ENCODE measurements around the gene UFL1.
"Not testable (repeated sequence)": the region's sequence is repeated elsewhere in the genome, so short reads cannot be mapped to it uniquely, and the experiment has no call there.

The UFL1 gene

GRCh38 chr6:96547654-96548053 is 26.0 kb downstream of the UFL1 start:
- no peak overlapping the region for H3K4ac ChIP-seq (ENCODE audit: low read length)
- no peaks in the 10 kb centered on the region for H3K79me1 ChIP-seq (ENCODE audit: low read depth, low read length)
- no peak overlapping the region for H2AFZ ChIP-seq (ENCODE audit: low read length)
- no peak overlapping the region for H3K27ac ChIP-seq (replicated peaks; ENCODE audit: low read length)
- no peak overlapping the region for H3K4me2 ChIP-seq (ENCODE audit: insufficient read depth, low read length, poor library complexity, severe bottlenecking)
- no peak overlapping the region for H2BK15ac ChIP-seq (ENCODE audit: low read length)
- DNase-seq (ENCODE audit: low spot score), result no peak
- no peak overlapping the region for H3K23ac ChIP-seq (ENCODE audit: low read depth, low read length, poor library complexity)
- H3K4me3 ChIP-seq (ENCODE audit: low read length in 2 of 2), result no peak overlapping the region
- H2BK5ac ChIP-seq (ENCODE audit: low read length), result no peak overlapping the region
- H4K91ac ChIP-seq (ENCODE audit: low read depth, low read length, poor library complexity), result no peak overlapping the region
- H3K27me3 ChIP-seq (ENCODE audit: control insufficient read depth in 3 of 3, insufficient read depth in 3 of 3, low read depth in 1 of 3, low read length in 3 of 3), result no peaks in the 10 kb centered on the region
- H3K9me3 ChIP-seq (replicated peaks in 1 of 2; ENCODE audit: control insufficient read depth in 2 of 2, insufficient read depth in 1 of 2, low read depth in 1 of 2, low read length in 2 of 2), result no peaks in the 10 kb centered on the region
- H3K9ac ChIP-seq (ENCODE audit: low read depth, low read length, poor library complexity), result no peak overlapping the region
- H3K4me1 ChIP-seq (ENCODE audit: control insufficient read depth in 2 of 2, insufficient read depth in 1 of 2, low read depth in 1 of 2, low read length in 2 of 2), result no peaks in the 10 kb centered on the region
- no peak overlapping the region for H2AK5ac ChIP-seq (ENCODE audit: low read depth, low read length)
- no CpG with 5 or more reads among the region's 4 CpGs for WGBS, 2 donors (ENCODE audit: extremely low coverage in 2 of 2, insufficient read length in 2 of 2, insufficient replicate concordance in 1 of 2)
- H4K8ac ChIP-seq (ENCODE audit: low read depth, low read length), result no peak overlapping the region
- no peak overlapping the region for H3K14ac ChIP-seq (ENCODE audit: low read length)
- H2BK12ac ChIP-seq (ENCODE audit: low read length), result no peak overlapping the region
- H2BK120ac ChIP-seq (ENCODE audit: low read depth, low read length), result no peak overlapping the region
- peaks cover 0 to 100% of the 10 kb centered on the region in 2 donors for H3K36me3 ChIP-seq (replicated peaks in 1 of 2; ENCODE audit: control insufficient read depth in 2 of 2, insufficient read depth in 2 of 2, low read length in 2 of 2)
- no peak overlapping the region for H3K18ac ChIP-seq (ENCODE audit: low read length)

DNA sequence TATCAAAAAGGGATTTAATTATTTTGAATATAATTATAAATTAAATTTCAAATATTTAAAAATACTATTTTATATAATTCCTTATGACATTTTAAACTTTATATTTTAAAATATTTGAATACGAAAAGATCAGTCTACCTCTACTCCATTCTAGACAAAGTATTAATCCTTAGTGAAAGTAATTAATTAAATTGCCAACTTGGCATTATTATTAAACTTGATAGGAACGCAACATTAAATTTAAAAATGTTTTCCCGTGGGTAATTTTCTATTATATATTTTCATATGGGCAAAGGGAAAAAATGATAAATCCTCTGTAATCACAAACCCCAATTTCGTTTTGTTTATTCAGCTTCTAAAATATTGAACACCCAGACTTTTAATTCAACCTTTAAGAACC is 33.0 kb downstream of the UFL1 start:
- no peak overlapping the region for H2AK5ac ChIP-seq (ENCODE audit: low read depth, low read length)
- no peak for DNase-seq (ENCODE audit: low spot score)
- no CpG with 5 or more reads among the region's 4 CpGs for WGBS, 2 donors (ENCODE audit: extremely low coverage in 2 of 2, insufficient read length in 2 of 2, insufficient replicate concordance in 1 of 2)

DNA sequence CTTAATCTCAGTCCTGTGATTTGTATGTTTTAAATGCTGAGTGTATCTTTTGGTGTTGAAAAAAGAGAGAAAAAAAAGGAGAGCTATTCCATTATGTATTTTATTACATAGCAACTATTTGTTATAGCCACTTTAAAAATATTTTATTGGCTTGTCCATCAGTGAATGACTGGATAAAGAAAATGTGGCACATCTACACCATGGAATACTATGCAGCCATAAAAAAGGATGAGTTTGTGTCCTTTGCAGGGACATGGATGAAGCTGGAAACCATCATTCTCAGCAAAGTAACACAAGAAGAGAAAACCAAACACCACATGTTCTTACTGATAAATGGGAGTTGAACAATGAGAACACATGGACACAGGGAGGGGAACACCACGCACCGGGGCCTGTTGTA is 38.1 kb downstream of the UFL1 start:
- not testable (repeated sequence) for H3K79me1 ChIP-seq (ENCODE audit: low read depth, low read length); H3K9me3 ChIP-seq (replicated peaks in 1 of 2; ENCODE audit: control insufficient read depth in 2 of 2, insufficient read depth in 1 of 2, low read depth in 1 of 2, low read length in 2 of 2); H2AK5ac ChIP-seq (ENCODE audit: low read depth, low read length); H3K18ac ChIP-seq (ENCODE audit: low read length); H2BK120ac ChIP-seq (ENCODE audit: low read depth, low read length); DNase-seq (ENCODE audit: low spot score); H3K4ac ChIP-seq (ENCODE audit: low read length); H4K8ac ChIP-seq (ENCODE audit: low read depth, low read length); H3K4me1 ChIP-seq (ENCODE audit: control insufficient read depth in 2 of 2, insufficient read depth in 1 of 2, low read depth in 1 of 2, low read length in 2 of 2); H3K27me3 ChIP-seq (ENCODE audit: control insufficient read depth in 3 of 3, insufficient read depth in 3 of 3, low read depth in 1 of 3, low read length in 3 of 3); H4K91ac ChIP-seq (ENCODE audit: low read depth, low read length, poor library complexity); H3K27ac ChIP-seq (replicated peaks; ENCODE audit: low read length); H2BK12ac ChIP-seq (ENCODE audit: low read length); H3K23ac ChIP-seq (ENCODE audit: low read depth, low read length, poor library complexity); H3K4me3 ChIP-seq (ENCODE audit: low read length in 2 of 2); H2BK15ac ChIP-seq (ENCODE audit: low read length); H3K9ac ChIP-seq (ENCODE audit: low read depth, low read length, poor library complexity); H2BK5ac ChIP-seq (ENCODE audit: low read length); H3K4me2 ChIP-seq (ENCODE audit: insufficient read depth, low read length, poor library complexity, severe bottlenecking); H2AFZ ChIP-seq (ENCODE audit: low read length); H3K14ac ChIP-seq (ENCODE audit: low read length)
- WGBS, 2 donors (ENCODE audit: extremely low coverage in 2 of 2, insufficient read length in 2 of 2, insufficient replicate concordance in 1 of 2), result no CpG with 5 or more reads among the region's 2 CpGs
- peaks cover 0 to 11% of the 10 kb centered on the region in 2 donors for H3K36me3 ChIP-seq (replicated peaks in 1 of 2; ENCODE audit: control insufficient read depth in 2 of 2, insufficient read depth in 2 of 2, low read length in 2 of 2)

More for the DNA sequence above, 33.0 kb downstream of the UFL1 start:
- Histone ChIP-seq H3K79me1 (ENCODE audit: low read depth, low read length) (no peaks in the 10 kb centered on the region), H3K4me3 (ENCODE audit: low read length in 2 of 2) (no peak overlapping the region), H2BK12ac (ENCODE audit: low read length) (no peak overlapping the region), H3K9ac (ENCODE audit: low read depth, low read length, poor library complexity) (no peak overlapping the region), H3K23ac (ENCODE audit: low read depth, low read length, poor library complexity) (no peak overlapping the region), H3K9me3 (replicated peaks in 1 of 2; ENCODE audit: control insufficient read depth in 2 of 2, insufficient read depth in 1 of 2, low read depth in 1 of 2, low read length in 2 of 2) (no peaks in the 10 kb centered on the region), H2BK120ac (ENCODE audit: low read depth, low read length) (no peak overlapping the region), H4K91ac (ENCODE audit: low read depth, low read length, poor library complexity) (no peak overlapping the region), H3K18ac (ENCODE audit: low read length) (no peak overlapping the region), H3K14ac (ENCODE audit: low read length) (no peak overlapping the region), H2BK15ac (ENCODE audit: low read length) (no peak overlapping the region), H3K27me3 (ENCODE audit: control insufficient read depth in 3 of 3, insufficient read depth in 3 of 3, low read depth in 1 of 3, low read length in 3 of 3) (no peaks in the 10 kb centered on the region), H3K27ac (replicated peaks; ENCODE audit: low read length) (no peak overlapping the region), H3K36me3 (replicated peaks in 1 of 2; ENCODE audit: control insufficient read depth in 2 of 2, insufficient read depth in 2 of 2, low read length in 2 of 2) (peaks cover 0 to 63% of the 10 kb centered on the region in 2 donors), H3K4me2 (ENCODE audit: insufficient read depth, low read length, poor library complexity, severe bottlenecking) (no peak overlapping the region), H4K8ac (ENCODE audit: low read depth, low read length) (no peak overlapping the region), H3K4me1 (ENCODE audit: control insufficient read depth in 2 of 2, insufficient read depth in 1 of 2, low read depth in 1 of 2, low read length in 2 of 2) (no peaks in the 10 kb centered on the region), H3K4ac (ENCODE audit: low read length) (no peak overlapping the region), H2BK5ac (ENCODE audit: low read length) (no peak overlapping the region), H2AFZ (ENCODE audit: low read length) (no peak overlapping the region)

GRCh38 chr6:96562886-96563285 is 41.3 kb downstream of the UFL1 start, which contains the start of gene FHL5:
FHL5 (plus strand) TSS chr6:96563128; CDS start chr6:96603614, 40,486 bp downstream.
- Histone ChIP-seq H2BK120ac (ENCODE audit: low read depth, low read length) (no peak within 1 kb of the TSS), H2AFZ (ENCODE audit: low read length) (no peak within 1 kb of the TSS), H3K4ac (ENCODE audit: low read length) (no peak within 1 kb of the TSS), H3K27me3 (ENCODE audit: control insufficient read depth in 3 of 3, insufficient read depth in 3 of 3, low read depth in 1 of 3, low read length in 3 of 3) (no peaks in the 10 kb centered on the region), H4K91ac (ENCODE audit: low read depth, low read length, poor library complexity) (no peak within 1 kb of the TSS), H3K18ac (ENCODE audit: low read length) (no peak within 1 kb of the TSS), H3K27ac (replicated peaks; ENCODE audit: low read length) (no peak within 1 kb of the TSS), H3K9me3 (replicated peaks in 1 of 2; ENCODE audit: control insufficient read depth in 2 of 2, insufficient read depth in 1 of 2, low read depth in 1 of 2, low read length in 2 of 2) (no peaks in the 10 kb centered on the region), H2BK12ac (ENCODE audit: low read length) (no peak within 1 kb of the TSS), H2BK15ac (ENCODE audit: low read length) (no peak within 1 kb of the TSS), H3K4me2 (ENCODE audit: insufficient read depth, low read length, poor library complexity, severe bottlenecking) (no peak within 1 kb of the TSS), H3K4me3 (ENCODE audit: low read length in 2 of 2) (no peak within 1 kb of the TSS), H3K9ac (ENCODE audit: low read depth, low read length, poor library complexity) (no peak within 1 kb of the TSS), H3K4me1 (ENCODE audit: control insufficient read depth in 2 of 2, insufficient read depth in 1 of 2, low read depth in 1 of 2, low read length in 2 of 2) (no peaks in the 10 kb centered on the region), H2BK5ac (ENCODE audit: low read length) (no peak within 1 kb of the TSS), H4K8ac (ENCODE audit: low read depth, low read length) (no peak within 1 kb of the TSS), H3K36me3 (replicated peaks in 1 of 2; ENCODE audit: control insufficient read depth in 2 of 2, insufficient read depth in 2 of 2, low read length in 2 of 2) (no peaks in the 10 kb centered on the region), H2AK5ac (ENCODE audit: low read depth, low read length) (no peak within 1 kb of the TSS), H3K14ac (ENCODE audit: low read length) (no peak within 1 kb of the TSS), H3K79me1 (ENCODE audit: low read depth, low read length) (no peaks in the 10 kb centered on the region), H3K23ac (ENCODE audit: low read depth, low read length, poor library complexity) (no peak within 1 kb of the TSS)
- no CpG with 5 or more reads among the region's 3 CpGs for WGBS, 2 donors (ENCODE audit: extremely low coverage in 2 of 2, insufficient read length in 2 of 2, insufficient replicate concordance in 1 of 2)
- no peak for DNase-seq (ENCODE audit: low spot score)

Data from neuronal stem cell (in vitro differentiated cells).